Natural killer cell (primary cell): ENCODE data around the gene TMEM175. TPM values are rescaled to one million over a fixed set of nuclear protein-coding genes. Genes with fewer than 3 reads are reported as not detected.

Experiments
- ATAC-seq, 3 donors: fragments of 150-1000 bp in 2 of 3; fragments of 200-7000 bp in 1 of 3; cut with Tn5 transposase; 1 replicate in 1 of 3; 2 replicates in 2 of 3; pipeline ENCODE4 v1.10.0; 2021; ENCODE audit warnings: mild to moderate bottlenecking in 2 of 3, moderate library complexity in 2 of 3
- DNase-seq, 2 donors: peaks; one replicate each; pipeline versions ENCODE4 v3.0.0 to v3.0.0-alpha.2; 2013 to 2021; ENCODE audit warnings: mixed read lengths in 1 of 2
- H3K27ac ChIP-seq: one replicate; pipeline ENCODE4 v1.5.1; 2013; ENCODE audit warnings: mild to moderate bottlenecking, low read length
- H3K27me3 ChIP-seq: one replicate; pipeline ENCODE4 v1.6.1; 2013; ENCODE audit warnings: low read length; ENCODE audit not compliant: control insufficient read depth, insufficient read depth
- H3K36me3 ChIP-seq: one replicate; pipeline ENCODE4 v1.6.1; 2013; ENCODE audit warnings: low read length; ENCODE audit not compliant: control insufficient read depth, insufficient read depth
- H3K4me1 ChIP-seq: one replicate; pipeline ENCODE4 v1.6.1; 2013; ENCODE audit warnings: low read length; ENCODE audit not compliant: control insufficient read depth, insufficient read depth
- H3K4me3 ChIP-seq: one replicate; pipeline ENCODE4 v1.5.1; 2013; ENCODE audit warnings: low read length
- H3K9me3 ChIP-seq: one replicate; pipeline ENCODE4 v1.6.1; 2013; ENCODE audit warnings: low read length; ENCODE audit not compliant: control insufficient read depth, insufficient read depth
- H3K27ac Mint-ChIP-seq, 2 donors: one replicate each; pipeline ENCODE4 v1.8.0; 2022; ENCODE audit warnings: mild to moderate bottlenecking in 2 of 2, mixed read lengths in 2 of 2, moderate library complexity in 1 of 2
- H3K27me3 Mint-ChIP-seq, 2 donors: one replicate each; pipeline ENCODE4 v1.8.0; 2022; ENCODE audit warnings: low read depth in 2 of 2, mixed read lengths in 2 of 2
- H3K36me3 Mint-ChIP-seq: one replicate; pipeline ENCODE4 v1.8.0; 2022; ENCODE audit warnings: mixed read lengths
- H3K4me1 Mint-ChIP-seq, 2 donors: one replicate each; pipeline ENCODE4 v1.8.0; 2022; ENCODE audit warnings: mixed read lengths in 2 of 2
- H3K4me3 Mint-ChIP-seq: one replicate; pipeline ENCODE4 v1.8.0; 2022; ENCODE audit warnings: mild to moderate bottlenecking, moderate library complexity, mixed read lengths
- H3K9me3 Mint-ChIP-seq, 2 donors: one replicate each; pipeline ENCODE4 v1.8.0; 2022; ENCODE audit warnings: mixed read lengths in 2 of 2
- CTCF ChIP-seq: fragments of 200-600 bp; IDR thresholded peaks from one replicate; pipeline ENCODE4 v1.8.0; 2022; ENCODE audit warnings: antibody characterized with exemption
- WGBS: methylation state at CpG from one replicate; pipeline ENCODE4 v1.1.7; 2013; ENCODE audit warnings: missing lambda C conversion rate; ENCODE audit not compliant: insufficient coverage; 5-methylcytosine and 5-hydroxymethylcytosine counted together
- intact Hi-C: fragments of 100-400 bp; cut with micrococcal nuclease; formaldehyde crosslinking; loops from one replicate; pipeline ENCODE4 v1.14.2; 2022
- total RNA-seq, 4 donors: library from RNA; stranded (reverse); fragments of 120-200 nt in 1 of 4; gene quantifications; one replicate each; pipeline versions ENCODE4 v1.2.3 to v1.2.4, GENCODE V29; 2013 to 2022

TMEM175 gene
- total RNA-seq, 3 donors from 2014 or later (not counting 1 experiment from before 2014, with no cell fraction given), result 72.8 to 79.8 (median 73.2) TPM

DNA sequence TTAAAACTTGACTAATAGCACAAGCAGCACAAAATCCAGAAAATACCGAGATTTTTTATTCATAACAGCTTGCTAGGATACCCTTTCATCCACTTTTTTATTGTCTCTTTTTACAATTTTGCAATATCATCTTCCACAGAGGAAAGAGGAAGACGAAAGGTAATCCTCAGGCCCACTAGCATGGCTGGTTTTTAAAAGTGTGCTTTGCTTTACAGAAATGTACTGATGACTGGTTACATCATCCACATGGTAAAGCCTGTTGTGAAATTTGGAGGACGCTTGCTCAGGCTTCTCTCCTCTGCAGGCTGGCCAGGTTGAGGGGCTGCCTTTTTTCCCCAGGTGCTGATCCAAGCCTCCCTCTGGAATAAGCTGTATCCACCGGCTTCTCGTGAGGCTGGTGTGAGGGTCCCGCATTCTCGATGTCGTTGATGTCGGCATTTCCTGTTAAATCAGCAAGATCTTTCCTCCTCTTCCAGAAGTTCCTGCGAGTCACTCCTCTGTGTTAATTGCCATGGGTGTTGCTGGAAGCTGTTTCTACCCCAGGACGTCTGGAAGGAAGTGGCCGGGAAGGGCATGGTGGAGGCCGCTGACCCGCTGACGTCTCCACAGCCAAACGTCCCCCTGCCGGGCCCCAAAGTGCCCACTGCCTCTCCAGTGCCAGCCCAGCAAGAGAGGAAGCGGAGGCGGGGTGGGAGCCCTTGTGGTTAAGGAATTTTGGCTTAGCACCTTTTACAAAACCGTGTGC lies 46.9 kb downstream of the TMEM175 start:
- Mint-ChIP-seq H3K36me3 (no peaks in the 10 kb centered on the region), H3K9me3 (no peaks in the 10 kb centered on the region), H3K27me3 (no peaks in the 10 kb centered on the region), H3K27ac (no peak overlapping the region), H3K4me3 (no peak overlapping the region), H3K4me1 (peaks cover 7 to 12% of the 10 kb centered on the region in 2 donors)
- no peak for TF ChIP-seq CTCF
- Histone ChIP-seq H3K9me3 (no peaks in the 10 kb centered on the region), H3K36me3 (no peaks in the 10 kb centered on the region), H3K27ac (no peak overlapping the region), H3K4me3 (no peak overlapping the region), H3K4me1 (peaks cover 11% of the 10 kb centered on the region), H3K27me3 (no peaks in the 10 kb centered on the region)
- intact Hi-C loops, result no loop called here
- 71% methylated on average over 20 of the region's 20 CpGs for WGBS
- ATAC-seq, result peak in 1 of 3 donors; percentile 51
- DNase-seq, result no peak

DNA sequence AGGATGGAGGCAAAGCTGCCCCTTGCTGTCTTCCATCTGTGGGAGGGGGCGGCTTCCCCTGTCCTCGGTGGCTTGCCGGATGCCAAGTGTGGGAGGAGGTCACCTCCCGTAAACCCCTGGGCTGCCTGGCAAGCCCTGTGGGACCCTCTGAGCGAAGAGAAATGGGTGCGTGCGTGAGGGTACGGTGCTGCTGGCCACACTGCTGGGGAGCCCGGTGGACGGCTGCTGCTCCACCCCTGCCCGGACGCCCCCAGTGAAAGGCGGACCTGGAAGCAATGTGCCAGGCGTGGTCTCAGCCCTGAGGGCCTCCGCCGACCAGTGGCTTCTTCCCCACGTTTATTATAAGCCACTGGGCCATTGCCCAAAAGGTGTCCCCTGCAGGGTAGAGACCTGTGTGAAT lies 50.0 kb downstream of the TMEM175 start:
- Mint-ChIP-seq H3K4me3 (no peak overlapping the region), H3K27me3 (no peaks in the 10 kb centered on the region), H3K4me1 (peaks cover 23 to 25% of the 10 kb centered on the region in 2 donors), H3K36me3 (no peaks in the 10 kb centered on the region), H3K9me3 (no peaks in the 10 kb centered on the region), H3K27ac (no peak overlapping the region)
- Histone ChIP-seq H3K4me1 (peaks cover 31% of the 10 kb centered on the region), H3K27ac (no peak overlapping the region), H3K36me3 (no peaks in the 10 kb centered on the region), H3K9me3 (no peaks in the 10 kb centered on the region), H3K27me3 (no peaks in the 10 kb centered on the region), H3K4me3 (no peak overlapping the region)
- ATAC-seq (no peak), DNase-seq (no peak)
- intact Hi-C loops, result no loop called here
- 94% methylated on average over 17 of the region's 17 CpGs for WGBS
- no peak for TF ChIP-seq CTCF

GRCh38 chr4:982814-983213 lies 50.6 kb downstream of the TMEM175 start:
- Histone ChIP-seq H3K36me3 (no peaks in the 10 kb centered on the region), H3K4me1 (peaks cover 36% of the 10 kb centered on the region), H3K9me3 (no peaks in the 10 kb centered on the region), H3K4me3 (no peak overlapping the region), H3K27ac (no peak overlapping the region), H3K27me3 (no peaks in the 10 kb centered on the region)
- no peak overlapping the region for H3K4me3 Mint-ChIP-seq
- no peak for ATAC-seq
- no peaks in the 10 kb centered on the region for H3K36me3 Mint-ChIP-seq
- WGBS, result 96% methylated on average over 15 of the region's 15 CpGs
- DNase-seq, result no peak
- no peaks in the 10 kb centered on the region for H3K27me3 Mint-ChIP-seq
- intact Hi-C loops, result no loop called here
- no peaks in the 10 kb centered on the region for H3K9me3 Mint-ChIP-seq
- H3K27ac Mint-ChIP-seq, result no peak overlapping the region
- peaks cover 23 to 29% of the 10 kb centered on the region in 2 donors for H3K4me1 Mint-ChIP-seq
- TF ChIP-seq CTCF, result no peak
